ENCODE results near the gene ZNF469.
"Not testable (repeated sequence)": the region's sequence is repeated elsewhere in the genome, so short reads cannot be mapped to it uniquely, and the experiment has no call there.

Gene ZNF469

DNA sequence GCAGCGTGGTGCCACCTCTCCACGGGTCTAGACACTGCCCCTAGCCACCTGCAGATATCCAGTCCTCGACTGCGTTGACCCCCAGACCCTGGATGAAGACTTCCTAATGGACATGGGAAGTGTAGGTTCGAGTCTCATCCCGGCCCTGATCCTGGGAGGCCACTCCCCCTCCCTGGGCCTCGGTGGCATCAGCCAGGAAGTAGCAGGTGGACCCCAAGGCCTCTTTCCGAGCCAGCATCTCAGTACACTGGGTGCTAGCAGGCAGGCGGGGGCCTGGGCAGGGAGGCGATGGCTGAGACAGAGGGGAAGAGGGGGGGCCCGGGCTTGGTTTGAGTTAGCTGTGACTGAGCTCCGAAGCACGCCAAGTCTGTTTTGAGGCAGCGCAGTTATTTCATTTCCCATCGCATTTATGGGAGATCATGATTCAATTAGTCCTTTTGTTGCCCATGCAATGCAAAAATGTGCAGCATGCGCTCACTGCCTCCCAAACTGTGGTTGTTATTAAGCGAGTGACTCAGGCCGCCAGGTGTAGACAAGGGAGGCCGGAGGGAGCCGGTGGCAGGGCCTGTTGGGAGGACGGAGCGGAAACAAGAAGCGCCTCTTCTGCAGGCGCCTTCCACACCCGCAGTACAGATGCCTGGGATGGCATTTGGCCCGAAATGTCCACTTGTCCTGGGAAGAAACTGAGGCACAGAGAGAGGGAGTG is 25.3 kb upstream of the ZNF469 start:
- no peak for DNase-seq (ENCODE audit: extremely low spot score, insufficient read length, low read depth)
- no peak for FAIRE-seq

DNA sequence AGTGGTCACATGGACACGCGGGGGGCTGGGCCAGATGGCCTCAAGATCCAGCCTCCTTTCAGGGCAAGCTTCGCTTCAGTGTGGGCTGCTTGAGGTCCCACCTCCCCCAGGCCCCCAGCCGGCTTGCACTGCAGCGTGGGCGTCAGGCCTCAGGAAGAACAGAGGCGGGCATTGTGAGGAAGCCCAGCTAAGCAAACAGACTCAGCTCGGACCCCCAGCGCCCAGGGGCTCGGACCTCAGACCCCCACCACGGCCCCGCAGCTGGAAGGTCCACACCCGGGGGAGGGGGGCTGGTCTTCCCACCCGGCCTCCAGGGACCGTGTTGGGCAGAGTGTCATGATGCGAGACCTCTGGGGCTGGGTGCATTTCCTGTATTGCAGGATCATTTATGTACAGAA is 24.7 kb upstream of the ZNF469 start:
- DNase-seq (ENCODE audit: extremely low spot score, insufficient read length, low read depth): no peak

DNA sequence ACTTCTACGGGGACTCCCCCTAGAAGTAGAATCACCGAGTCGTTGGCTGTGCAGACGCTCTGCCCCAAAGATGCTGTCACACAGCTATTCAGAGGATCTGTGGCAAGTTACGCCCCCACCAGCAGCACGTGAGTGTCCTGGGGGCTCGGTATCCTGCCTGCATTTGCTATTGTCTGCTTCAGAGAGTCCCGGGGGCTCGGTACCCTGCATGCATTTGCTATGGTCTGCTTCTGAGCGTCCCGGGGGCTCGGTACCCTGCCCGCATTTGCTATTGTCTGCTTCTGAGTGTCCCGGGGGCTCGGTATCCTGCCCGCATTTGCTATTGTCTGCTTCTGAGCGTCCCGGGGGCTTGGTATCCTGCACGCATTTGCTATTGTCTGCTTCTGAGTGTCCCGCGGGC is 23.8 kb upstream of the ZNF469 start:
- DNase-seq (ENCODE audit: extremely low spot score, insufficient read length, low read depth) (no peak), FAIRE-seq (no peak)

More for the DNA sequence above, 24.7 kb upstream of the ZNF469 start:
- no peak for FAIRE-seq

DNA sequence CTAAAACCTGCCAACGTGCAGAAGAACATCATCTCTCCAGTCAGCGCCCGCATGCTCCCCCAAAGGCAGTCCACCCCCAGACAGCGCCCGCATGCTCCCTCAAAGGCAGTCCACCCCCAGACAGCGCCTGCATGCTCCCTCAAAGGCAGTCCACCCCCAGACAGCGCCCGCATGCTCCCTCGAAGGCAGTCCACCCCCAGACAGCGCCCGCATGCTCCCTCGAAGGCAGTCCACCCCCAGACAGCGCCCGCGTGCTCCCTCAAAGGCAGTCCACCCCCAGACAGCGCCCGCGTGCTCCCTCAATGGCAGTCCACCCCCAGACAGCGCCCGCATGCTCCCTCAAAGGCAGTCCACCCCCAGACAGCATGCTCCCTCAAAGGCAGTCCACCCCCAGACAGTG is 22.4 kb upstream of the ZNF469 start:
- not testable (repeated sequence) for DNase-seq (ENCODE audit: extremely low spot score, insufficient read length, low read depth); FAIRE-seq

DNA sequence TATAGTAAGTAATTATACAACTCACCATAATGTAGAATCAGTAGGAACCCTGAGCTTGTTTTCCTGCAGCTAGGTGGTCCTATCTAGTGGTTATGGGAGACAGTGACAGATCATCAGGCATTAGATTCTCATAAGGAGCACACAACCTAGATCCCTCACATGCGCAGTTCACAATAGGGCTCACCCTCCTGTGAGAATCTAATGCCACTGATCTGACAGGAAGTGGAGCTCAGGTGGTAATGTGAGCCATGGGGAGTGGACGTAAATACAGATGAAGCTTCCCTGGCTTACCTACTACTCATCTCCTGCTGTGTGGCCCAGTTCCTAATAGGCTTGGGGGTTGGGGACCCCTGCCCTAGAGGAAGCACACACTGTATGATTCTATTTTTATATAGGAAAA is 21.8 kb upstream of the ZNF469 start:
- FAIRE-seq: no peak
- no peak for DNase-seq (ENCODE audit: extremely low spot score, insufficient read length, low read depth)

DNA sequence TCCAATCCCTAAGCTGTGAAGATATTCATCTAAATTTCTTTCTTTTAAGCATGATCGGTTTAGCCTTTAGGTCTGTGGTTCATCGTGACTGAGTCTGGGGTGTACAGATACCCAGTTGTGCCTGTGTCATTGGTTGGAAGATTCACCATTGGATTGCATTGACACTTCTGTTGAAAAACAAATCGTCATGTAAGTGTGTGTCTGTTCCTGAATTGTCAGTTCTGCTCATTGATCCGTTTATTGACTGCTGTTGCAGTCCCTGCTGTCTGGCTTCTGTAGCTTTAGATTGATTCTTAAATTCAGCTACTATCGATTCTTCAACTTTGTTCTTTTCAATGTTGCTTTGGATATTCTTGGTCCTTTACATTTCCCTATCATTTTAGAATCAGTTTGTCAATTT is 21.0 kb upstream of the ZNF469 start:
- FAIRE-seq (no peak), DNase-seq (ENCODE audit: extremely low spot score, insufficient read length, low read depth) (no peak)

DNA sequence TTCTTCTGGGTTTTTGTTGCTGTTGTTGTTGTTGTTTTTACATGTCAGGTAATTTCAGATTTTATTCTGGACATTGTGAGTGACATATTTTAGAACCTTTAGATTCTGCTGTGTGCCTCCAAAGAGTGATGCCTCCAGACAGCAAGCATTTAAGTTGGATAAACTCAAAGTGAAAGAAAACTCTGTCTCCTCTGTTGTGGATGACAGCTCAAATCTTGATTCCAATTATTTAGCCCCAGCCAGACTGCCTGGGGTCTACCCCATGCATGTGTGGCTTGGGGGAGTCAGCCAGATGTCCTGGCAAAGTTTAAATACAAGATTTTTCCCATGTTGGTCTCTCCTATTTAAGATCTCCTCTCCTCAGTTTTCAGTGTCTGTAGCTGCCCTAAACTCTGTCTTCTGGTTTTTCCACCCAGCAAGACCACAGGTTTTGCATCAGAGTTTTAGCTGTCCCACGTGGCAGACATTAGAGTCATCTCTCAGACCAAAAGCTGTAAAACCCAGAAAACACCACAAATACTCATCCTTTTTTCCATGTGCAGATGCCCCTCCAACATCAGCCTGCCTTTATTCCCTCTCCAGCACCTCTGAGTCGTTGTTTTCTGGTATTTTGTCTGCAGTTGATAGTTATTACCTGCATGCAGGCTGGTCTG is 19.4 kb upstream of the ZNF469 start:
- DNase-seq (ENCODE audit: extremely low spot score, insufficient read length, low read depth): no peak
- no peak for FAIRE-seq

DNA sequence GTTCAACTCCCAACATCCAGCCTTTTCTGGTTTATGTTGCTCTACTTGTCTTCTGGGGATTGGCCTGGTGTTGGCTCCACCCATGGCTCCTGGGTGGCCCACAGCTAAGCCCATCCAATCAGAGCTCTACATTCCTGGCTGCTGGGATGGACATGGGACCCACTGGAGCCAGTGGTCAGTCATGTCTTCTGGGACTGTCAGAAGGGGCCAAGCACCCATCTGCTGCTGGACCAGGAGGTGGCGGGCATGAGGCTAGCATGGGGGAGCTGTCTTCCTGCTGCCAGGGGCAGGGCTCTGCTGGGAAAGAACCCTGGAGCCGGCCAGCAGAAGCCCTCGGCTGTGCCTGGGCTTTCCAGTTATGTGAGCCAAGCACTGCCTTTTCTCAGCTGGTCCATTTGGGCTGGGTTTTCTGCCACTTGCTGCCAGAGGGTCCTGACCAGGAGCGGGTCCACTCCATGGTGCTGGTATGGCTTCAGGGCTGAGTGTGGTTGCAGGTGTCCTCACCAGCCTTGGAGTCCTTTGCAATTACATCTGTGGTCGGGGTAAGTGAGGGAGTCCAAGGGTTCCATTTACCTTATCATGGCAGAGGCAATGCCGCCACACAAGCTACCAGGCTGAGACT is 17.4 kb upstream of the ZNF469 start:
- FAIRE-seq (no peak), DNase-seq (ENCODE audit: extremely low spot score, insufficient read length, low read depth) (no peak)

DNA sequence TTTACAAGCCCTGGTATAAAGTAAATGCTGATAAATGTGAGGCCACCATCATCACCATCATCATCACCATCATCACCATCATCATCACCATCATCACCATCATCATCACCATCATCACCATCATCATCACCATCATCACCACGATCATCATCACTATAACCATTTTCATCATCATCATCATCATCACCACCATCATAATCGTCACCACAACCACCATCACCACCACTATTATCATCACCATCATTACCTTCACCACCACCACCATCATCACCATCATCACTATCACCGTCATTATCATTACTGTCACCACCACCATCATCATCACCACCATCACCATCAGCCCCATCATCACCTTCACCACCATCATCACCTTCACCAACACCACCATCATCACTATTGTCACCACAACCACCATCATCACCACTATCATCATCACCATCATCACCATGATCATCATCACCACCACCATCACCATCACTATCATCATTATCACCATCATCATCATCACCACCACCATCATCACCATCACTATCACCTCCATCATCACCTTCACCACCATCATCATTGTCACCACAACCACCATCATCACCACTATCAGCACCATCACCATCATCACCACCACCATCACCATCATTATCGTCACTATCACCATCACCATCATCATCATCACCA is 16.6 kb upstream of the ZNF469 start:
- FAIRE-seq: no peak

DNA sequence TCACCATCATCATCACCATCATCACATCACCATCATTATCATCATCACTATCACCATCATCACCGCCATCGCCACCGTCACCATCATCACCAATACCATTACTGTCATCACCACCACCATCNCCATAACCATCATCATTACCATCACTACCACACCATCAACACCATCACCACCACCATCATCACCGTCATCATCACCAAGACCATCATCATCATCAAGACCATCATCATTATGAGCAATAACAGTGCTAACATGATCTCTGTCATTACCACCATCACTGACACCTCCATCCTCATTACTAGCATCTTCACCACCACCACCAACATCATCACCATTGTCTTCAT is 16.1 kb upstream of the ZNF469 start:
- FAIRE-seq (no peak), DNase-seq (ENCODE audit: extremely low spot score, insufficient read length, low read depth) (no peak)

More for the DNA sequence above, 16.6 kb upstream of the ZNF469 start:
- no peak for DNase-seq (ENCODE audit: extremely low spot score, insufficient read length, low read depth)

DNA sequence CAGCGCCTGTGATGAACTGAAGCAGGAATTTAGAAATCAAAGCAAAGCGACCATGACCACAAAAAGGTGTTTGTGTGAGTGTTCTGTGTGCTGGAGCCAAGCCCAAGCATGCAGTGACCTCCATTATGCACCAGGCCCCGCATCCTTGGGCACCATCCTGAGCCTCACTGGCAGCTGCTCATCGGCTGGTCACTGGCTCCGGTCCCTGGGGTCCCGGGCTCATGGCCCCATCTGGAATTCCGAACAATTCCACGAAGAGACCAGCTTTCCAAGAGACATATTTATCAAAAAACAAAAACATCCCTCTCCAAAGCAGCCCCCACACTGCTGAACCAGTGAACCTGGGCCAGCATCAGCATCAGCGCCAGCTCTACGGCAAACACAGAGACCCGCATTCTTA is 15.2 kb upstream of the ZNF469 start:
- DNase-seq (ENCODE audit: extremely low spot score, insufficient read length, low read depth): no peak
- FAIRE-seq: no peak

DNA sequence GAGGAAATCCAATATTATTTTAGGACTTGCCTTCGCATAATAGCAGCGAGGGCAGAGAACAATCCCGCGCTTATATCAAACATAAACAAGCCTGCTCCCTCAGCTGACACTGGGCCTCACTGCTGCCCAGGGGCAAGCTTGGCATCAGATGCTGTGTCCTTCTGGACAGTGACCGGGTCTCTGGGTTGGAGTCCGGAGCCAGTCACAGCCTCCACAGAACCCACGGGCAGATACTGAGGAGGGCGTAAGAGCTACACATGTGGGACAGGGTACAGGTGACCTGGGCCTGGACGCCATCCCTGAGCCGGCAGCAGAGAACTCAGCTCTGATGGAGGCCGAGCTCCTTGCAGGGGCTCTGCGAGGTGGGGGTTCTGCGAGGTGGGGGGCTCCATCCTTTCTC is 14.7 kb upstream of the ZNF469 start:
- FAIRE-seq: no peak
- DNase-seq (ENCODE audit: extremely low spot score, insufficient read length, low read depth): no peak

DNA sequence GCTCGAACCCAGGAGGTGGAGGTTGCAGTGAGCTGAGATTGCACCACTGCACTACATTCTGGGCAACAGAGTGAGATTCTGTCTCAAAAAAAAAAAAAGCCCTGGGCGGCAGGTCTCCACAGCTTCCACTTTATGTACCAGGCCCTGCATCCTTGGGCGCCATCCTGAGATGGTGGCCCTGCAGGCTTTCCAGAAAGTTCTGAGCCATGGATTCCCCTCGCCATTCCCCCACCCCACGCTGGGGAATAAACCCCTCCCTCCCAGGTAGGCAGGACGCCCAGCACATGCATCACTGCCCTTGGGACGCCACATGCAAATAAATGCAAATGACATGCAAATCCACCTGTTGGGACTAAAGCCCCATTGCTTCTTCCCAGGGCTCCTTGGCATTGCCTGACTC is 13.8 kb upstream of the ZNF469 start:
- FAIRE-seq (no peak), DNase-seq (ENCODE audit: extremely low spot score, insufficient read length, low read depth) (no peak)

DNA sequence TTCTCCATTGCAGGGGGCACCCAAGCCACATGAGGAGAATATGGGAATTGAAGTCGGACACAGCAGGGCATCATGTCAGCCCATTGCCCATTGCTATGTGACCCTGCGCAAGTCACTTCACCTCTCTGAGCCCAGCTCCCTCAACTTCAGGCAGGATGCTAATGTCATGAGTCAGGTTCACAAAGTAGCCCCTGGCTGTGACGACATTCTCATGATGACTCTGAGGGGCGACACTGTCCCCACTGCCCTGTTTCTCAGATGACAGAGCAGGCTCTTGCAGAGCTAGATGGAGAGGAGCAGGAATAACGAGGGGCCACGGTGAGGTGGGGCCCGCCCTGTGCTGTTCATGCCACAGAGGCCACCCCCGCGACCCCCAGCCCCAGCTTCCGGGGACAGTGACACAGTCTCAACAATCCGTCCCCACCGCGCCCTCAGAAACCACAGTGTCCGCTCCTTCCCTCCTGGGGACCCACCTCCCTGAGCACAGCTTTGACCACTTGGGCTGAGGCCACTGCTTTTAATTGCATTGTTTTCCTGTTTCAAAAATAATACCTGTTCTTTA is 13.2 kb upstream of the ZNF469 start:
- DNase-seq (ENCODE audit: extremely low spot score, insufficient read length, low read depth) (no peak), FAIRE-seq (no peak)

DNA sequence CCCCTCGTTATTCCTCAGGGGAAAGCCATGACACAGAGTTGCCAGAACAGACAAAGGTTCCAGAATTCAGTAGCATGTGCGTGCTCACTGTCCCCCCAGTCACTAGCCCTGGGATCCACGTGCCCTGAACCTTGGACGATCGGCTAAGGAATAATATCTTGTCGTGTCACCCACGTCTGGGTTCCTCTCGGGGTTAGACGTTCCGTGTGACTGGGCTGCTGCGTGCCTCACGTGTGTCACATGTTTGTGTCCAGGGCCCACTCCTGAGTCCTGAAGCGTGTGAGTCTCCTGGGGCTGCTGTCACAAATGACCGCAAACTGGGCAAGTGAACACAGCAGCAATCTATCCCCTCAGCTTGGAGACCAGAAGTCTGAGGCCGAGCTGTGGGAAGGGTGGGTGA is 12.4 kb upstream of the ZNF469 start:
- DNase-seq (ENCODE audit: extremely low spot score, insufficient read length, low read depth) (no peak), FAIRE-seq (no peak)

DNA sequence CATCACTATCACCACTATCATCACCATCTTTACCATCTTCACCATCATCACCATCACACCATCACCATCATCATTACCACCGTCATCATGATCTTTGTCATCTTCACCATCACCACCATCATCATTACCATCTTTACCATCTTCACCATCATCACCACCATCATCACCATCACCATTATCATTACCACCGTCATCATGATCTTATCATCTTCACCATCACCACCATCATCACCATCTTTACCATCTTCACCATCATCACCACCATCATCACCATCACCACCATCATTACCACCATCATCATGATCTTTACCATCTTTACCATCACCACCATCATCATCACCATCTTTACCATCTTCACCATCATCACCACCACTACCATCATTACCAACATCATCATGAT is 10.2 kb upstream of the ZNF469 start:
- FAIRE-seq (no peak), DNase-seq (ENCODE audit: extremely low spot score, insufficient read length, low read depth) (no peak)

DNA sequence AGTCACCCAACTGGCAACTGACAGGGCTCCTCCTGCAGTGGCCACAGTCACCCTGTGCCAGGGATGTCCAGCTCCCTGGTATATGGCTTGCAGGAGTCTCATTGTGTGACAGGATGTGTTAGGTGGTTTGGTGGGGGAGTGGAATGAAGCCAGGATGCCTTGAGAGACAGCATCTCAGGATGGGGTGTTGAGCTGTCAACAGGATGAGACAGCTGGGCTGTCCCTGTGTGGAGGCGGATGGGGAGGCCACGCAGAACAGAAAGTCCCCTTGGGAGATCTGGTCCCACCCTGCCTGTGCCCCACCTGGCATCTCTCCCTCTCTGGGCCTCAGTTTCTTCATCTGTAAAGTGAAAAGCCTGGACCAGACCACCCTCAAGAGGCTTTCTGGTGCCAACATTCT is 9.5 kb upstream of the ZNF469 start:
- FAIRE-seq (no peak), DNase-seq (ENCODE audit: extremely low spot score, insufficient read length, low read depth) (no peak)

DNA sequence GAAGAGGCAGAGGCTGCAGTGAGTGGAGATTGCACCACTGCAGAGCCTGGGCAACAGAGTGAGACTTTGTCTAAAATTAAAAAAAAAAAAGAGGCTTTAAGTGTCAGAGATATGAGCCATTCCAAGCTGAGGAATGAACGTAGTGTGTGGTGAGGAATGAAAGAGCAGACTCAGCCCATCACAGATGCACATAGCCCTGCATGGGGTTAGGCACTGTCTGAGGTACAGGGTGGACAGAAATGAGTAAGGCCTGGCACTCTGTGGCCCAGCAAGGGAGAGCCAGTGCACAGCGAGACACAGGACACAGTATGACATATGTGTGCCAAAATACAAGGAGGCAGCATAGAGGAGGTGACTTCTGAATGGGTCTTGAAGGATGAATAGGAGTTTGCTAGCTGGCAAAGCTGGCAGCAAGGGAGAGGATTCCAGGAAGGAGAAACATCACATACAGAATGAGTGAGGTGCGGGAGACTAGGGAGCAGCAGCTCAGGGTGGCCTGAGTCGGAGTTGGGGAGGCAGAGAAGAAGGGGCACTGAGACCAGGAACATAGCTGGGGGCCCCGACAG is 8.7 kb upstream of the ZNF469 start:
- DNase-seq (ENCODE audit: extremely low spot score, insufficient read length, low read depth): no peak
- FAIRE-seq: no peak

DNA sequence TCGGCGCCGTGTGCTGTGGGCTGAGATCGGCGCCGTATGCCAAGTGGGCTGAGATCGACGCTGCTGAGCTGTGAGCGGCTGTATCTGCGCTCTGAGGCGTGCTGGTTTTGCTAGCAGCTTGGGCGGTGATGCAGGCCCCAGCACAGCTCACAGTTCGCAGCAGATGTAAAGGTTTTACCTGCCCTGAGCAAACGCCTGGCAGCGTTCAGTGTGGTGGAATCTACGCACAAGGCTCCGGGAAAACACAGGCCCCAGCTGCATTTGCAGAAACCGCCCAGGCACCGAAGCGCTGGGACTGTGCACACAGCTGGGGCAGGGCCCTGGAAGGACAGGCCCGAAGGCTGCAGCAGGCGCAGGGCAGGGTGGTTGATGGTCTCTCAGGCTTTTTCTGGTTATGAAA is 8.0 kb upstream of the ZNF469 start:
- DNase-seq (ENCODE audit: extremely low spot score, insufficient read length, low read depth) (no peak), FAIRE-seq (no peak)

DNA sequence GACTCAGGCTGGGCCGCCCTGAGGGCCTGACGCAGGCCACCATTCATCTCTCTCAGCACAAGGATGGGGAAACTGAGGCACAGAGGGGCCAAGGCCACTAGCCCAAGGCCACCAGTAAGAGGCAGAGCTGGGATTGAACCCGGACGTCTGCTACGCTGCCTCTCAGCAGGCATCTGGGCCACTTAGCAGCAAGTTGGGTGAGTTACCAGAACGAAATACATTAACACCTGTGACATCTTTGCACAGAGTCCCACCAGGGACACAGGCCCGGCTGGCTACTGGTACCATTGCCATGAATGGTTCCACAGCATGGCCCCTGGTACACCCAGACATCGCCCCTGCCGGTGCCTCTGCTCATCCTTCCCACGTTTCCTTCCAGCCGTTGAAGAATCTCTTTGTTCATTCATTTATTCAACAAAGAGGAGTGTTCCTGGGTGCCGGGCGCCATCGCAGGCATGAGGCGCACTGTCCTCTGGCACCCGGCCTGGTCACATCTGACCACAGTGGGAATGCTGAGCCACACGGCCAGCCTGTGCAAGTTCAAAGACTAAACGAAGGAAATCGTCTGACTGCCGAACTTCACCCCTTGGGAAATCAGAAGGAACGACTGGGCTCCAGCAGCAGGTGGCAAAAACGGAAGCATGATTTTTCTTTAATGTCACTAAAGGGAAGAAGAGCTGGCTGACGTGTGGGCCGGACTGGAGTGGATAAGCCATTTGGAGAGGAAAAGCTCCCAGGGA is 7.4 kb upstream of the ZNF469 start:
- no peak for FAIRE-seq
- no peak for DNase-seq (ENCODE audit: extremely low spot score, insufficient read length, low read depth)

Data from GM18507 (cell line).